BE2C (cell line): Measurements from ENCODE around the gene SLC35E3.
A peak's percentile ranks its signal among the peaks of the same experiment; 100 is the strongest.
"Not testable (repeated sequence)": the region's sequence is repeated elsewhere in the genome, so short reads cannot be mapped to it uniquely, and the experiment has no call there.

Experiments
- DNase-seq: peaks from one replicate; pipeline ENCODE4 v3.0.0-alpha.2; 2020
- H3K27me3 ChIP-seq: fragments of 250-450 bp; sonication (Bioruptor Pico); 2 replicates; pipeline ENCODE4 v1.5.1; 2020; ENCODE audit warnings: mild to moderate bottlenecking
- H3K36me3 ChIP-seq: fragments of 250-450 bp; sonication (Bioruptor Pico); 2 replicates; pipeline ENCODE4 v1.5.1; 2020; ENCODE audit warnings: mild to moderate bottlenecking
- H3K4me1 ChIP-seq: fragments of 250-450 bp; sonication (Bioruptor Pico); 2 replicates; pipeline ENCODE4 v1.5.1; 2020
- H3K4me3 ChIP-seq: 2 replicates; pipeline ENCODE4 v1.5.1; 2011; ENCODE audit warnings: low read depth, low read length
- H3K9me3 ChIP-seq: fragments of 250-450 bp; sonication (Bioruptor Pico); 2 replicates; pipeline ENCODE4 v1.5.1; 2020
- CTCF ChIP-seq: IDR thresholded peaks from 2 replicates; pipeline ENCODE4 v1.5.1; 2012; ENCODE audit warnings: mild to moderate bottlenecking, low read depth, low read length

Gene SLC35E3

DNA sequence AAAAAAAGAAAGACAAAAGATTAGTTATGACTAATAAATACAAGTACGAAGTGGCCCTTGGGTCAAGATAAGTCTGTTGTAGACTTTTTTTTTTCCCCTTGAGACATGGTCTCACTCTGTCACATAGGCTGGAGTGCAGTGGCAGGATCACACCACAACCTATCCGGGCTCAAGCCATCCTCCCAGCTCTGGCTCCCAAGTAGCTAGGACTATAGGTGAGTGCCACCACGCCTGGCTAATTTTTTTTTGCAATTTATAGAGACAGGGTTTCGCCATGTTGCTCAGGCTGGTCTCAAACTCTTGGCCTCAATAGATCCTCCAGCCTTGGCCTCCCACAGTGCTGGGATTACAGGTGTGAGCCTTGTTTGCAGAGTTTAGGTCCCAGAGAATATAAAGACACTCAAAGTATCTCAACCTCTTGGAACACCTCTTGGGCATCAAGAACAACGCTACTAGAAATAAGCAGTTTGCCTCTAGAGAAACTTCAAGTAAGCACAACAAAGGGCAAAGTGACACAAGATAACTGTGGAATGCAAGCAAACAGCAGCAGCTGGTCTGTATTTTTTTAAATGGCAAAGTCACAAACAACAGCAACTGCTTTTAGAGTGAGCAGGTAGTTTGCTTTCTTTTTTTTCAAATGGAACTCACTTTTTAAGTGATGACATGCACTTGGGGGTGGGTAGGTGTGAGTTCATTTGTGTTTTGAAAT is 58.1 kb downstream of the SLC35E3 start:
- no peak for DNase-seq
- Histone ChIP-seq H3K27me3 (no peaks in the 10 kb centered on the region), H3K4me3 (no peak overlapping the region), H3K9me3 (no peaks in the 10 kb centered on the region), H3K4me1 (no peaks in the 10 kb centered on the region), H3K36me3 (peaks cover 3% of the 10 kb centered on the region; the same call in 1 of the 2 replicates)
- no peak for TF ChIP-seq CTCF

DNA sequence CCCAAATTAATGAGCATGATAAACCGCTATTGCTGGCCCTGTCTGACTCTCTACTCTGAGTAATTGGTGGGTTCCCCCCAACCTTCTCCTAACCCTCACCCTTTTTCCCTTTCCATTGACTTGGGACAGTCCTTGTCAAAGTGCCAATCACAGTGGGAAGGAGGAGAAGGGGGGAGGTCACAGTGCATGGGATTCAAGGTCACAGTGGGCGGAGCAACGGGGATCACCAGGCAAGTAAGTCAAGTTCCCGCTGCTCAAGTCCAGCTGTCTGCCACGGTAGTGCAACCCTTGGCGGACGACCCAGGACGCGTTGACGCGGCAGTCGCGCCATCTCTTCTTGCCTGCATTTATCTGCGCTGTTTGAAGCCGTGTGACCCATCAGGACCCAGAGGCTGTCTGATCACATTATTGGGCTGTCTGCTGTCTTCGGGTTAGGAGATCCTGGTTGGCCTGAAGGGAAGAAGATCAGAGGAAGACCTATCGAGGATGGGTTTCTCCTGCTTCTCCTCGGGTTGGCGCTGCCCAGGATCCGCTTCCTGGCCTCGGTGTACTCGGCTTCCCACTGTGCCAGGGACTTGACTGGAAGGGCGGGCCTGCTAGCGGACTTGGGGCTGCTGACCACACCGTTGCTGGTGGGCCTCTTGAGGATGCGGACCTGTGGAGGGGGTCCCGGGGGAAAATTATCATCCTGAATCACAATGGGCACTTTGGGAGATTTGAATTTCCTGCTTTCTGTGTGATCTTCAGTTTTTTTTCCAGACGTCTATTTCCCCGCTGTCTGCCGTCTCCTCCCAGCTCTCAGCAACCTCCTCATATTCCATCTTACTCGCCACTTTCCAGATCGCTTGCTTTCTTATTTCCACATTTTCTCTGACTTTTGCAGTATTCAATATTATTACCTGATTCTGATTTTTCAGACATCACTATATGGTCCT is 58.9 kb downstream of the SLC35E3 start:
- DNase-seq, result peak; percentile 10
- H3K9me3 ChIP-seq, result no peaks in the 10 kb centered on the region
- no peak for TF ChIP-seq CTCF
- H3K4me1 ChIP-seq, result no peaks in the 10 kb centered on the region
- no peaks in the 10 kb centered on the region for H3K27me3 ChIP-seq
- H3K36me3 ChIP-seq, result peaks cover 9% of the 10 kb centered on the region
- no peak overlapping the region for H3K4me3 ChIP-seq

DNA sequence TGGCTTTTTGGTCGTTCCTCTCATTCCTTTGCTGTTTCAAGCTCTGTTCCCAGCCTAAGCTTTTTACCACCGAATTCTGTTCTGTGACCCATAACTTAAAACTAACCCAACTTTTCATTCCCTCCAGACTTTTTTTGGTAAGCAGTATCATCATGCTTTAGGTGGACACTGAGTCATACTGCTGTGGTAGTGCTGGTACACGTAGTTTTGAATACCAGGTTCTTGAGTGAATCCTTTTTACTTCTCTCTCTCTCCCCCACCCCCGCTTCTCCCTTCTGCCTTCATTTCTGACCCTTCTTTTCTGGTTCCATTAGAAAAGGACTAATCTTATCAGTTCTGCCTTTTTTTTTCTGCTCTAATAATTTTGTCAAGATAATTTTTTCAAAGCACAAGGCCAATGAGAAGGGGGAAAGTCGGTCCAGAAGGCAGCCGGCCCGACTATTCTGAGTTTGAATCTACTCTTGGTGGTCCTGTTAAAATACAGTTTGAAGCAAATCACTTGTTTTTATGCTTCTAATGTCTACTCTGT is 59.7 kb downstream of the SLC35E3 start:
- DNase-seq, result no peak
- no peak overlapping the region for H3K4me3 ChIP-seq
- no peaks in the 10 kb centered on the region for H3K9me3 ChIP-seq
- H3K27me3 ChIP-seq, result no peaks in the 10 kb centered on the region
- no peak for TF ChIP-seq CTCF
- peaks cover 11% of the 10 kb centered on the region for H3K36me3 ChIP-seq
- H3K4me1 ChIP-seq, result no peaks in the 10 kb centered on the region

- Histone ChIP-seq H3K4me1 (no peaks in the 10 kb centered on the region), H3K36me3 (peaks cover 11% of the 10 kb centered on the region), H3K9me3 (no peaks in the 10 kb centered on the region), H3K4me3 (peak overlapping the region; percentile 96), H3K27me3 (no peaks in the 10 kb centered on the region)
- TF ChIP-seq CTCF, result no peak
- no peak for DNase-seq
These were observed 60.7 kb downstream of the SLC35E3 start for GRCh38 chr12:68806488-68807237.

DNA sequence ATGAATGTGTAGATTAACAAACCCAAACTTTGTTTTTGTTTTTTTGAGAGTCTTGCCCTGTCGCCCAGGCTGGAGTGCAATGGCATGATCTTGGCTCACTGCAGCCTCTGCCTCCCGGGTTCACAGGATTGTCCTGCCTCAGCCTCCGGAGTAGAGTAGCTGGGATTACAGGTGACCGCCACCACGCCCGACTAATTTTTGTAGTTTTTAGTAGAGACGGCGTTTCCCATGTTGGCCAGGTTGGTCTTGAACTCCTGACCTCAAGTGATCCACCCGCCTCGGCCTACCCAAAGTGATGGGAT is 61.2 kb downstream of the SLC35E3 start:
- H3K4me3 ChIP-seq, result peak overlapping the region; percentile 96
- H3K9me3 ChIP-seq, H3K4me1 ChIP-seq, H3K27me3 ChIP-seq, DNase-seq: not testable (repeated sequence)
- peaks cover 11% of the 10 kb centered on the region for H3K36me3 ChIP-seq
